ENCODE measurements around the gene DNAH9.

DNAH9 gene

GRCh38 chr17:11990363-11990983 lies 392.2 kb downstream of the DNAH9 start:
- DNase-seq (ENCODE audit: low read depth): no peak
- no peak overlapping the region for H3K4me3 ChIP-seq (ENCODE audit: low read length)
- no peak for TF ChIP-seq CTCF (conservative IDR thresholded peaks at IDR 0.05; ENCODE audit: low read depth, low read length)

- no peak for DNase-seq (ENCODE audit: low read depth)
- no peak overlapping the region for H3K4me3 ChIP-seq (ENCODE audit: low read length)
- no peak for TF ChIP-seq CTCF (conservative IDR thresholded peaks at IDR 0.05; ENCODE audit: low read depth, low read length)
Observed at GRCh38 chr17:11991461-11991860, 393.2 kb downstream of the DNAH9 start.

- TF ChIP-seq CTCF (conservative IDR thresholded peaks at IDR 0.05; ENCODE audit: low read depth, low read length): no peak
- H3K4me3 ChIP-seq (ENCODE audit: low read length): peak overlapping the region; percentile 64
- DNase-seq (ENCODE audit: low read depth): peak; percentile 46
Observed at GRCh38 chr17:11996722-11997146, 398.5 kb downstream of the DNAH9 start.

GRCh38 chr17:11997147-11997971 lies 399.1 kb downstream of the DNAH9 start, which contains the start of gene ZNF18:
Gene ZNF18 (minus strand): TSS chr17:11997475. CDS start chr17:11992829, 4,646 bp downstream.
- H3K4me3 ChIP-seq (ENCODE audit: low read length): peak within 1 kb of the TSS; percentile 77
- peak; percentile 68 for DNase-seq (ENCODE audit: low read depth)
- no peak for TF ChIP-seq CTCF (conservative IDR thresholded peaks at IDR 0.05; ENCODE audit: low read depth, low read length)

GRCh38 chr17:11997972-11998233 lies 399.6 kb downstream of the DNAH9 start:
- TF ChIP-seq CTCF (conservative IDR thresholded peaks at IDR 0.05; ENCODE audit: low read depth, low read length): no peak
- H3K4me3 ChIP-seq (ENCODE audit: low read length): peak overlapping the region; percentile 77
- no peak for DNase-seq (ENCODE audit: low read depth)

- TF ChIP-seq CTCF (conservative IDR thresholded peaks at IDR 0.05; ENCODE audit: low read depth, low read length): no peak
- H3K4me3 ChIP-seq (ENCODE audit: low read length): no peak overlapping the region
Observed at GRCh38 chr17:11999696-12000095, 401.4 kb downstream of the DNAH9 start.

GRCh38 chr17:12007466-12007865 lies 409.2 kb downstream of the DNAH9 start:
- no peak for TF ChIP-seq CTCF (conservative IDR thresholded peaks at IDR 0.05; ENCODE audit: low read depth, low read length)
- DNase-seq (ENCODE audit: low read depth): no peak
- no peak overlapping the region for H3K4me3 ChIP-seq (ENCODE audit: low read length)

More at GRCh38 chr17:11999696-12000095, 401.4 kb downstream of the DNAH9 start:
- DNase-seq (ENCODE audit: low read depth): no peak

All from retinal pigment epithelial cell (primary cell).